Lower leg skin (tissue), 4 donors: ENCODE measurements around the gene TMEM109. TPM values are rescaled to one million over a fixed set of nuclear protein-coding genes. Genes with fewer than 3 reads are reported as not detected.

ENCODE experiments used
- DNase-seq, 2 donors: peaks; one replicate each; pipeline ENCODE4 v3.0.0-alpha.2; 2019; ENCODE audit warnings: low spot score in 2 of 2
- H3K4me3 ChIP-seq: fragments of 200-600 bp; sonication (generic); 2 replicates; pipeline ENCODE4 v1.5.1; 2017; ENCODE audit warnings: mild to moderate bottlenecking, low read depth; ENCODE audit not compliant: poor library complexity, severe bottlenecking
- POLR2A ChIP-seq, 2 donors: fragments of 450-650 bp; IDR thresholded peaks; one replicate each; pipeline ENCODE4 v1.6.1; 2016 to 2017; ENCODE audit warnings: antibody characterized with exemption in 2 of 2, mild to moderate bottlenecking in 1 of 2, moderate library complexity in 1 of 2
- WGBS, 2 donors: methylation state at CpG; one replicate each; pipeline ENCODE4 v1.1.5; 2018; 5-methylcytosine and 5-hydroxymethylcytosine counted together
- intact Hi-C: fragments of 100-400 bp; cut with DNase I; formaldehyde crosslinking; loops from one replicate; pipeline ENCODE4 v1.15.0; 2023; ENCODE audit warnings: low total_unique reads
- total RNA-seq, 4 donors: library from RNA; depleted of rRNA; stranded (reverse); fragments of >200 nt; gene quantifications; one replicate each; pipeline ENCODE4 v1.1.0, GENCODE V29; 2016
- TF ChIP-seq, protein P1 (sequence below), 3 donors: fragments of 450-650 bp; IDR thresholded peaks; one replicate each; pipeline ENCODE4 v1.5.1; 2016; ENCODE audit warnings: antibody characterized with exemption in 3 of 3, mild to moderate bottlenecking in 3 of 3, moderate library complexity in 2 of 3

The TMEM109 gene
- total RNA-seq, 4 donors from 2014 or later = 62.1 to 101 (median 81.8) TPM

DNA sequence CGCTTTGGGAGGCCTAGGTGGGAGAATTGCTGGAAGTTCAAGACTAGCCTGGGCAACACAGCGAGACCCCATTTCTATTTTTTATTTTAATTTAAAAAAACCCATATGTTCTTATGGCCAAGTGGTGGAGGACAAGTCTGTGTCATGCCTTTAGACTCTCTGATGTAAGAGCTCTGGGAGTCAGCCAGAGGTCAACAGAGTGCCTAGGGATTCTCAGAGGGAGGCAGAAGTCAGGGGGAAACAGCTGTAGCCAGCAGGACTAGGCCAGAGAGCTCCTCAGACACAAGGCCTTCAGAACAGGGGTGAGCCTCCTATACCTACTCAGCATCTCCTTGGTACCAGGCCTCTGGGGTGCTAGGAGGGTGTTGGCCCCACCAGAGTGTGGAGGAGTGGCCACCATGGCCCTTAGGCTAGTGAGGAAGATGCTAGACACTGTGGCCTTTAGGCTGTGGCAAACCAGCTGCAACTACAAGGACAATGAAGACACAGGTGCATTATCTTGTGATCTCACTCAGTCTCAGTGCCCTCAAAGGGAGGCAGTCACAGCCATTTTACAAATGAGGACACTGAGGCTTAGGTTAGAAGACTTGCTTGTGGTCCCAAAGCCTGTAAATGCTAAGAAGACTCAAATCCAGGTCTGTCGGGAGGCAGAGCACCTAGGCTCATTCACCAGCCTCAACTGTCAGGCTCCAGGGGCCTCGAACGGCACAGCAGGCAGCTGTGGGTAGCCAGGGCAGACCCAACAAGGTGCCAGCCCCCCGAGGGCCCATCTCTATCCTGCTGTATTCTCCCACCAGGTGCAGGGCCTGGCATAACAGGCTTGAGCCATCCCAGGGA is 41.6 kb upstream of the TMEM109 start:
- WGBS, 2 donors = 85 to 99% methylated on average over 4 to 6 of the region's 6 CpGs
- TF ChIP-seq POLR2A (IDR thresholded peaks at IDR 0.05) = no peak
- TF ChIP-seq, protein P1, sequence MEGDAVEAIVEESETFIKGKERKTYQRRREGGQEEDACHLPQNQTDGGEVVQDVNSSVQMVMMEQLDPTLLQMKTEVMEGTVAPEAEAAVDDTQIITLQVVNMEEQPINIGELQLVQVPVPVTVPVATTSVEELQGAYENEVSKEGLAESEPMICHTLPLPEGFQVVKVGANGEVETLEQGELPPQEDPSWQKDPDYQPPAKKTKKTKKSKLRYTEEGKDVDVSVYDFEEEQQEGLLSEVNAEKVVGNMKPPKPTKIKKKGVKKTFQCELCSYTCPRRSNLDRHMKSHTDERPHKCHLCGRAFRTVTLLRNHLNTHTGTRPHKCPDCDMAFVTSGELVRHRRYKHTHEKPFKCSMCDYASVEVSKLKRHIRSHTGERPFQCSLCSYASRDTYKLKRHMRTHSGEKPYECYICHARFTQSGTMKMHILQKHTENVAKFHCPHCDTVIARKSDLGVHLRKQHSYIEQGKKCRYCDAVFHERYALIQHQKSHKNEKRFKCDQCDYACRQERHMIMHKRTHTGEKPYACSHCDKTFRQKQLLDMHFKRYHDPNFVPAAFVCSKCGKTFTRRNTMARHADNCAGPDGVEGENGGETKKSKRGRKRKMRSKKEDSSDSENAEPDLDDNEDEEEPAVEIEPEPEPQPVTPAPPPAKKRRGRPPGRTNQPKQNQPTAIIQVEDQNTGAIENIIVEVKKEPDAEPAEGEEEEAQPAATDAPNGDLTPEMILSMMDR (IDR thresholded peaks at IDR 0.05) = no peak
- peak; percentile 34 to 74 for DNase-seq
- no peak overlapping the region for H3K4me3 ChIP-seq
- intact Hi-C loops = no loop called here

GRCh38 chr11:60872961-60873524 is 40.9 kb upstream of the TMEM109 start:
- TF ChIP-seq, protein P1 (IDR thresholded peaks at IDR 0.05) = no peak
- TF ChIP-seq POLR2A (IDR thresholded peaks at IDR 0.05) = no peak
- 66% methylated on average over 16 of the region's 16 CpGs for WGBS, 2 donors
- intact Hi-C loops = no loop called here
- no peak overlapping the region for H3K4me3 ChIP-seq
- DNase-seq = peak in 1 of 2 donors; percentile 70

GRCh38 chr11:60873533-60873932 is 40.4 kb upstream of the TMEM109 start:
- no peak for DNase-seq
- WGBS, 2 donors = 85% methylated on average over 12 of the region's 12 CpGs
- no peak overlapping the region for H3K4me3 ChIP-seq
- TF ChIP-seq, protein P1 (IDR thresholded peaks at IDR 0.05) = no peak
- no peak for TF ChIP-seq POLR2A (IDR thresholded peaks at IDR 0.05)
- intact Hi-C loops = no loop called here

DNA sequence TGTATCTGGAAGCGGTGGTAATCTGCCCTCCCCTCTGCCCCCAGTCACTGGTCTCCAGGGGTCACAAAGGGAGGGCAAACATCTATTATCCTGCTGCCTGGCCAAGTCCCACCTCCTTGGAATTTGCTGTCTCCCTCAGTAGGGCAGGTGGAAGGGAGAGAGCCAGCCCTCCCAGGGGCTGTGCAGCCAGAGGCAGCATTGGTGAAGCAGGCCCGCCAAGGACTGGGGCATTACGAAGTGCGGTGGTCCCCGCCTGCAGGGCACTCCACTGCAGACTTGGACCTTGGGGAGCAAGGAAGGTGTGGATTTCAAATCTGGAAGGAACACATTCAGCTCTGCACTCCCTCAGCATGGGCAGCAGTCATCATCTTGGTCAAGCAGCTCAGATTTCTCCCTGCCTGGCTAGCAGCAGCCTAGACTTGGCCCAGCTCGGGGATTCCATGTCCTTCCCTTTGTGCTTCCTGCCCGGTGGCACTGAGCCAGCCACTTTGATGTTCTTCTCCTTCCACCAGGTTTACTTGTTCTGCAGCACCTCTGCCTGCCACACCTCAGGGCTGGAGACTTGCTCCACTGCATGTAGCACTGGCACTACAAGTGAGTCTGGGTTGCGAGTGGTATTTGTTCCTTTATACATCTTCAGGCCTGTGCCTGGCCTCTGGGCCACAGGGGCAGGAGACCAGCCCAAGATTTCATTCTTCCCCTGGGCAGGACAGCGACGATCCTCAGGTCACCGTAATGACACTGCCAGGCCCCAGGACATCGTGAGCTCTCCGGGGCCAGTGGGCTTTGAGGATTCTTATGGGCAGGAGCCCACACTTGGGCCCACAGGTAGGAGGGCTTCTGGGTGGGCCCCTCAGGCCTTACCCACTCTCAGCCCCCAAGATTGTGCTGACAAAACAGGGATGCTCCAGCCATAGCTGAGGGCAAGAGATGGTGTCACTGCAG is 39.3 kb upstream of the TMEM109 start:
- intact Hi-C loops = no loop called here
- peak in 1 of 2 donors; percentile 74 for DNase-seq
- no peak overlapping the region for H3K4me3 ChIP-seq
- no peak for TF ChIP-seq POLR2A (IDR thresholded peaks at IDR 0.05)
- TF ChIP-seq, protein P1 (IDR thresholded peaks at IDR 0.05) = no peak
- WGBS, 2 donors = 87 to 93% methylated on average over 12 to 13 of the region's 13 CpGs

GRCh38 chr11:60875366-60876167 is 38.4 kb upstream of the TMEM109 start:
- no peak for TF ChIP-seq POLR2A (IDR thresholded peaks at IDR 0.05)
- TF ChIP-seq, protein P1 (IDR thresholded peaks at IDR 0.05) = no peak
- 70 to 77% methylated on average over 7 of the region's 7 CpGs for WGBS, 2 donors
- intact Hi-C loops = no loop called here
- no peak overlapping the region for H3K4me3 ChIP-seq
- DNase-seq = peak in 1 of 2 donors; percentile 64
